Measurements from ENCODE around the gene INCA1. TPM values are rescaled to one million over a fixed set of nuclear protein-coding genes. Genes with fewer than 3 reads are reported as not detected.

Gene INCA1
- total and polyA plus RNA-seq, 2 donors (not counting 3 experiments of a cell fraction or from before 2014, with no cell fraction given) = 0.71 to 1.0 TPM

DNA sequence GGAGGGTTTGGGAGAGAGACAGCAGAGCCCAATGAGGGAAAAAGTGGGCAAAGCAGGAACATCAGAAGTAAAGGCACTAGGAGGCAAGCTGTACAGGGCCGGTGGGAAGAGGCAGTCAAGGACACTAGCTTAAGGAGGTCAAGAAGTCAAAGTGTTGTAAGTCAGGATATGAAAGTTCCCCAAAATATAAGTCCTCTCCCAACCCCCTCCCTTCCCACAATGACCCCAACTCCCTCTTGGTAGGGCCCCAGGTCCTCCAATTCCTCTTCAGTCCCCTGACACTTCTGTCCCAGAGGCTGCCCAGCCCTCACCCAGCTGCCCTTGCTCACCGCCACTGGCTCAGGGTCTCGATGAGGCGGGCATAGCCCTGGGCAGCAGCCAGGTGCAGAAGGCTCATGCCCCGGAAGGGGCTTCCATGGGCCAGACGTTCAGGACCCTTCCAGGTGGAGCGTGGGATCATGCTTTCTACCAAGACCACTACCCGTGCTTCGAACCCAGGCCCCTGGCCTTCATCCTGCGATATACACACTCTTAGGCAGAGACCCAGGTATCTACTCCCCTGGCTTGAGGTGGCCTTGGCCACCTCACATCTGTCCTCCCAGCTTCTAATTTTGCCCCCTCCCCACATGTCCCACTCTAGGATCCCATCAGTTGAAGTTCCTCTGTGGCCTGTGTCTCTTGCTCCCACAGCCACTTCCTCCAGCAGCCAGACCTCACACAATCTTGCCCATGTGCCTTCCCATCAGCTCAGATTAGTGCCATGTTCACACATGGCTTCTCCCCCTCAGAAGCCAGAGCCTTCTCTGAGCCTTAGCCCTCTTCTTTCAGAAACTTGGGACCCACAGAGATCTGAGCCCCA lies 23.8 kb downstream of the INCA1 start:
- no peaks in the 10 kb centered on the region for H3K27me3 ChIP-seq (ENCODE audit: control insufficient read depth in 2 of 2, insufficient read depth in 2 of 2, low read length in 2 of 2)
- TF ChIP-seq, protein P1, sequence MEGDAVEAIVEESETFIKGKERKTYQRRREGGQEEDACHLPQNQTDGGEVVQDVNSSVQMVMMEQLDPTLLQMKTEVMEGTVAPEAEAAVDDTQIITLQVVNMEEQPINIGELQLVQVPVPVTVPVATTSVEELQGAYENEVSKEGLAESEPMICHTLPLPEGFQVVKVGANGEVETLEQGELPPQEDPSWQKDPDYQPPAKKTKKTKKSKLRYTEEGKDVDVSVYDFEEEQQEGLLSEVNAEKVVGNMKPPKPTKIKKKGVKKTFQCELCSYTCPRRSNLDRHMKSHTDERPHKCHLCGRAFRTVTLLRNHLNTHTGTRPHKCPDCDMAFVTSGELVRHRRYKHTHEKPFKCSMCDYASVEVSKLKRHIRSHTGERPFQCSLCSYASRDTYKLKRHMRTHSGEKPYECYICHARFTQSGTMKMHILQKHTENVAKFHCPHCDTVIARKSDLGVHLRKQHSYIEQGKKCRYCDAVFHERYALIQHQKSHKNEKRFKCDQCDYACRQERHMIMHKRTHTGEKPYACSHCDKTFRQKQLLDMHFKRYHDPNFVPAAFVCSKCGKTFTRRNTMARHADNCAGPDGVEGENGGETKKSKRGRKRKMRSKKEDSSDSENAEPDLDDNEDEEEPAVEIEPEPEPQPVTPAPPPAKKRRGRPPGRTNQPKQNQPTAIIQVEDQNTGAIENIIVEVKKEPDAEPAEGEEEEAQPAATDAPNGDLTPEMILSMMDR (IDR thresholded peaks at IDR 0.05; ENCODE audit: extremely low read depth in 1 of 2, insufficient read depth in 1 of 2, low read depth in 1 of 2, low read length in 2 of 2) = no peak
- TF ChIP-seq FOS (IDR thresholded peaks at IDR 0.05; ENCODE audit: borderline replicate concordance, insufficient read depth, low read length) = no peak
- TF ChIP-seq EZH2 (IDR thresholded peaks at IDR 0.05; ENCODE audit: borderline replicate concordance, low read depth, low read length, severe bottlenecking) = no peak
- no peak for TF ChIP-seq POLR2AphosphoS5 (IDR thresholded peaks at IDR 0.05; ENCODE audit: insufficient read depth, low read depth, low read length)
- no peak for TF ChIP-seq POLR2A (IDR thresholded peaks at IDR 0.05; ENCODE audit: low read depth, low read length)
- no peak for TF ChIP-seq JUN (IDR thresholded peaks at IDR 0.05; ENCODE audit: borderline replicate concordance, insufficient read depth, insufficient read length, low read depth)
- TF ChIP-seq, protein P2, sequence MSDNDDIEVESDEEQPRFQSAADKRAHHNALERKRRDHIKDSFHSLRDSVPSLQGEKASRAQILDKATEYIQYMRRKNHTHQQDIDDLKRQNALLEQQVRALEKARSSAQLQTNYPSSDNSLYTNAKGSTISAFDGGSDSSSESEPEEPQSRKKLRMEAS (IDR thresholded peaks at IDR 0.05; ENCODE audit: insufficient read depth, insufficient read length) = no peak
- no peak for TF ChIP-seq GATA2 (IDR thresholded peaks at IDR 0.05; ENCODE audit: insufficient read depth, insufficient read length, low read depth, low read length)
- no peak for TF ChIP-seq MYC (IDR thresholded peaks at IDR 0.05; ENCODE audit: low read depth, low read length)
- no peak overlapping the region for H2AFZ ChIP-seq (ENCODE audit: low read depth, low read length)
- peaks cover 4% of the 10 kb centered on the region for H3K79me2 ChIP-seq (ENCODE audit: control insufficient read depth, insufficient read depth, low read length)
- H3K4me1 ChIP-seq (ENCODE audit: control insufficient read depth, extremely low read depth, insufficient read depth, low read length) = peaks cover 10% of the 10 kb centered on the region
- CTCF ChIA-PET = interaction anchor here (1.1 kb wide), 1 partner anchor 89 kb away, joined by 3 read pairs; no protein-coding TSS in a partner anchor
- POLR2A ChIA-PET = no interaction called here
- H3K4me3 ChIP-seq (replicated peaks in 1 of 3; ENCODE audit: insufficient read depth in 1 of 3, low read depth in 1 of 3, low read length in 3 of 3) = no peak overlapping the region
- DNase-seq (ENCODE audit: low read depth, low spot score) = no peak
- dilution Hi-C loops (cut with MboI; ENCODE audit: extremely low pct_ligation_motif_present, low sequenced_read_pairs) (no loop called here), intact Hi-C loops (cut with micrococcal nuclease) (no loop called here)
- H3K4me2 ChIP-seq (ENCODE audit: insufficient read depth, low read length) = no peak overlapping the region
- peaks cover 23 to 53% of the 10 kb centered on the region in 2 experiments for H3K36me3 ChIP-seq (ENCODE audit: control insufficient read depth in 2 of 2, extremely low read depth in 1 of 2, insufficient read depth in 2 of 2, low read length in 2 of 2)
- H3K9ac ChIP-seq (replicated peaks; ENCODE audit: extremely low read depth, insufficient read depth, low read length) = no peak overlapping the region
- no peaks in the 10 kb centered on the region for H4K20me1 ChIP-seq (replicated peaks; ENCODE audit: control insufficient read depth, extremely low read depth, insufficient read depth, low read length)
- FAIRE-seq = no peak
- no peaks in the 10 kb centered on the region for H3K9me3 ChIP-seq (replicated peaks; ENCODE audit: control insufficient read depth, insufficient read depth, low read length)
- no peaks in the 10 kb centered on the region for H3K9me1 ChIP-seq (replicated peaks; ENCODE audit: control insufficient read depth, extremely low read depth, insufficient read depth, low read length)
- BruUV-seq (replicated peaks) = no TSS peak
- no peak overlapping the region for H3K27ac ChIP-seq (ENCODE audit: insufficient read depth, low read depth, low read length)
